HG03565 (cell line): ENCODE data around the gene UQCRH.
"Not testable (repeated sequence)": the region's sequence is repeated elsewhere in the genome, so short reads cannot be mapped to it uniquely, and the experiment has no call there.

Source experiments
- ATAC-seq: cut with Tn5 transposase; IDR thresholded peaks from one replicate; pipeline ENCODE4 v1.9.1; 2021; ENCODE audit warnings: mild to moderate bottlenecking, moderate library complexity; ENCODE audit not compliant: unreplicated experiment

Gene UQCRH

GRCh38 chr1:46298387-46298786 is 5.1 kb upstream of the UQCRH start:
- no peak for ATAC-seq

- ATAC-seq = no peak
Measured at GRCh38 chr1:46300673-46301405, 2.7 kb upstream of the UQCRH start.

GRCh38 chr1:46301406-46301807 is 2.1 kb upstream of the UQCRH start:
- ATAC-seq = no peak

- no peak for ATAC-seq
Measured at GRCh38 chr1:46301808-46302640, 1.5 kb upstream of the UQCRH start.

GRCh38 chr1:46302641-46303037 is 859 bp upstream of the UQCRH start:
- no peak for ATAC-seq

GRCh38 chr1:46303872-46304326 is 401 bp downstream of the UQCRH start:
- ATAC-seq = no peak

GRCh38 chr1:46306159-46306530 is 2.6 kb downstream of the UQCRH start:
- no peak for ATAC-seq

- ATAC-seq = no peak
Measured at GRCh38 chr1:46309401-46310159, 6.1 kb downstream of the UQCRH start.

- ATAC-seq = no peak
Measured at GRCh38 chr1:46310321-46310720, 6.8 kb downstream of the UQCRH start.

GRCh38 chr1:46315669-46316403 is 12.3 kb downstream of the UQCRH start:
- no peak for ATAC-seq

GRCh38 chr1:46317323-46317722 is 13.8 kb downstream of the UQCRH start:
- no peak for ATAC-seq

- not testable (repeated sequence) for ATAC-seq
Measured at GRCh38 chr1:46319301-46319700, 15.8 kb downstream of the UQCRH start.

GRCh38 chr1:46319960-46320914 is 16.7 kb downstream of the UQCRH start:
- not testable (repeated sequence) for ATAC-seq

GRCh38 chr1:46322191-46322590 is 18.7 kb downstream of the UQCRH start:
- ATAC-seq = not testable (repeated sequence)

GRCh38 chr1:46325285-46326076 is 22.0 kb downstream of the UQCRH start:
- not testable (repeated sequence) for ATAC-seq

- not testable (repeated sequence) for ATAC-seq
Measured at GRCh38 chr1:46328182-46328581, 24.7 kb downstream of the UQCRH start.

- not testable (repeated sequence) for ATAC-seq
Measured at GRCh38 chr1:46329807-46330206, 26.3 kb downstream of the UQCRH start.

GRCh38 chr1:46330381-46330780 is 26.9 kb downstream of the UQCRH start:
- ATAC-seq = not testable (repeated sequence)
